Nucleus accumbens (tissue), 56 donors: ENCODE measurements around the gene EFNB3.

Experiments
- DNase-seq, 56 donors: peaks; one replicate each; lab custom pipeline; 2025; lab: John Stamatoyannopoulos, UW

EFNB3 gene

DNA sequence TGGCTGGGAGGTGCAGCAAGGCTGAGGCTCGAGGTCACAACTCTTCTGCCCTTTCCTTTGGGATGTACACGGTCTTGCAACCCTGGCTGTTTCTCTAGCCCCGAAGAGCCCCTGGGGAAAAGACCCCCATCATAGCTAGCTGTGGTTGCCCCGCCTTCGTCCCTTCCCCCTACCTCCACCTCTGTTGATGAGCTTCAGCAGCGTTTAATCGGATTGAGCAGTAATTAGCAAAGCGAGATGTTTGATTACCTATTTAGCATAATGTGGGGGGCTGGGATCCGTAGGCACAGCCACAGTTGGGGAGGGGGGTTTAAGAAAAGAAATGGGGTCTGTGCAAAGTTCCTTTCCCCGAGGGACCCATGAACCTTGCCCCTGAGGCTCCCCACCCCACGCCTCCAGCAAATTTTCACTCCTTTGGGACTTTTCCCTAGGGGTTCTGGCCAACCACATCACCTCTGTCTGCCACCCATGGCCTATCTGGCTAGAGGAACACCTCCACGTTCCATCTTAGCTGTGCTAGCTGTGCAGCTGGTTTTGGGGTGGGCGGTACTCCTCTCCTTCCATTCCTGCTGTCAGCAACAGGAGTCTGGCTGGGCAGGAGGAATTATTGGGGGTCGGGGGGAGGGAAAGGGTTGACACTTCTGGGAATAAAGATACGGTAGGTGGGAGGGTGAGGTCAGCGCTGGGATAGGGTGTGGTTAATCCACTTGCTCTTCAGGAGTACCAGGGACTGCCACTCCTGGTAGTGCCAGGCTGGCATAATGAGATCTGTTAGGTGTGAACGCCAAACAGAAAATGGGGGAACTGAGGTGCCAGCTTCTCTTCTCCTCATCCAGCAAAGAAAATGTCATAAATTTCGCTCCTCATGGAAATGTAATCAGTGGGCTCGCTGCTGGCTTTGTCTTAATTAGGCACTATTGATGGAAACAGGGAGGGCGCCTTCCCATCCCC is 11.2 kb downstream of the EFNB3 start:
- peak in 16 of 56 donors; percentile 5 to 57 (median 32) for DNase-seq

DNA sequence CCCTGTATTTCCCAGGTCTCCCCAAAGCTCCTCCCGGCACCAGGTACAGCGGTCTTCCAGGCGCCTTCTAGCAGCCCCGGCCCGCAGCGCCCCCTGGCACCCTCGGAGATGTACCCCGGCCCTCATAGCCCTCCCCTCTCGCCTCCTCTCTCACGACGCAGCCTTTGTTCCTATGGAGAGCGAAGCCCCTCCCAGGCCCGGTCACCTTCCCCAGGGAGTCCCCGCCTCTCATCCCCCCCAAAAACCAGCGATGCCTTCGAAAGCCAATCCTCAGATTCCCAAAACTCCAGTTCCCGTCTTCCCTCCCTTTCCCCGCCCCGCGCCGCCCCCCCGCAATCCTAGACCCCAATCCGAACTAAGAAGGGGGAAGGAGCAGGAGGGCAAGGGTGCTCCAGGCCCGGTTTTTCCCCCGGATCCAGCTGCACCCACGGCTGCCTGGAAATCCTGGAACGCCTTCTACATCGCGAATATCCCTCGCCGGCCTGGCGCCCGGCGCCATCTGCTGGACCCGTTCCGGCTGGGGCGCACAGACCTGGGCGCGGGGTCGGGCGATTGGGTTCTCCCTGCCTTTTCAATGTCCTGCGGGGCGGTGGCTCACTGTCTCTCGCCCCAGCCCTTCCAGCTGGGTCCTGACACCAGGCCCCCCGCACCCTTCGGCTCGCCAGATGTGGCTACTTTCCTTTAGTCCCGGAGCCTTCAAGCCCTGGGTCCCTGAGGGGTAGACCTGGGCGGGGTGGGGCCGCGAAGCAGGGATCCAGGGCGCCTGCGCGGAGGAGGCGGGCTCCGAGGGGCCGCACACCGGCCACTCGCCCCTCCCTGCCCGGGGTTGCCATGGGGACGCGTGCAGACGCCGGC is 12.1 kb downstream of the EFNB3 start, which contains the start of gene DNAH2:
TSS of gene DNAH2 (plus strand) at position 844 of the 855 bp plus-strand sequence. CDS start 1,991 bp downstream, outside the sequence.
- DNase-seq = peak in 52 of 56 donors; percentile 31 to 93 (median 74)

DNA sequence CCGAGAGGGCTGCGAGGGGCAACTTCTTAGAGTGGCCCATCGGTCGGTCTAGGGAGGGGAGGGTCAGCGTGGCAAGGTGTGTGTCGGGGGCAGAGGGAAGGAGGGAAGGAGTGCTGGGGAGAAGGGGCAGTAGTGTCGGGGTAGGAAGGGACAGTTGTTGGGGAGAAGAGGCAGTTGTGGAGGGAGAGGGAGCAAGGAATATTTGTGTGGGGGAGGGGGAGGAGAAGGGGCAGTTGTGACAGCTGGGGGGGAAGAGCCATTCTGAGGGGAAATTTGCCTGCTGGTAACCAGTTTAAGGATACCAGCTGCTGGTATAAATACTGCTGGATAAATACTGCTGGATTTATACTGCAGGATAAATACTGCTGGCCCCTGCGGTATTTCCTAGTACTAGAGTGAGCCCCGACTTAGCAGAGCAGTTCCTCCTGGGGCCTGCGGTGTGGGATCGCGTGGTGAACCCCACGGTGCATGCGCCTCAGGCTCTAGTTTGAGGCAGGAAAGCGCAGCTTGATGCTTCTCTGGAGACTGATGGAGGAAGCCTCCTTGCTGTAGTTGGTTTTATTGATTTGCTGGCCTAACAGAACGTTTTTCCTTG is 12.9 kb downstream of the EFNB3 start:
- DNase-seq = peak in 27 of 56 donors; percentile 6 to 69 (median 33)

DNA sequence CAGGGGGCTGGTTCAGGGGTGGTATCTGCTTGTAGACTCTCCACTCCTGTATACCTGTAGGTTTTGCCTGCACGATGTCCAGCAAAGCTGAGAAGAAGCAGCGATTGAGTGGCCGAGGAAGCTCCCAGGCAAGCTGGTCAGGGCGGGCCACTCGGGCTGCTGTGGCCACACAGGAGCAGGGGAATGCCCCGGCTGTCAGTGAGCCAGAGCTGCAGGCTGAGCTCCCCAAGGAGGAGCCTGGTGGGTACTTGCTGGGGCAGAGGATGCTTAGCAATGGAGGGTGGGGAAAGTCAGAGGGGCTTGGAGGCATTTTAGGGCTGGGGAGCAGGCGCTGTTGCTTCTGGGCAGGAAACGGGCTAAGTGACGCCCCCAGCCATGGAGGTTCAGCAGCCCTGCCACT is 14.7 kb downstream of the EFNB3 start:
- no peak for DNase-seq

DNA sequence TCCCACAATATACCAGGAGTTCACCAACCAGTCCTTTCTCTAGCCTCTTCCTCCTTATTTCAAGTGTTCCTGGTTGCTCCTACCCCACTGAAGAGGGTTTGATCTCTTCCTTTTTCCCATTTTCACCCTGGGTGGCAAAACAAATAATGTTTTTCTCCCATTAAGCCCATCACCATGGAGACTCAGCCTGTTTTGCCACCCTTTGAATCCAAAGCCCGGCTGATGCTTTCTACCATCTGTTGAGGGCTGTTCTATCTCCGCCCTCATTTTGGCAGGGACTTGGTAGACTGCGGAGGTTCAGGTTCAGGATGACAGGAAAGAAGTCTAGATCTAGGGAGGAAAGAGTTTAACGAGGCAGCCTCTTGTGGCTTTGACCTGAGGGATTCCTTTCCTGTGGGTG is 15.1 kb downstream of the EFNB3 start:
- no peak for DNase-seq

DNA sequence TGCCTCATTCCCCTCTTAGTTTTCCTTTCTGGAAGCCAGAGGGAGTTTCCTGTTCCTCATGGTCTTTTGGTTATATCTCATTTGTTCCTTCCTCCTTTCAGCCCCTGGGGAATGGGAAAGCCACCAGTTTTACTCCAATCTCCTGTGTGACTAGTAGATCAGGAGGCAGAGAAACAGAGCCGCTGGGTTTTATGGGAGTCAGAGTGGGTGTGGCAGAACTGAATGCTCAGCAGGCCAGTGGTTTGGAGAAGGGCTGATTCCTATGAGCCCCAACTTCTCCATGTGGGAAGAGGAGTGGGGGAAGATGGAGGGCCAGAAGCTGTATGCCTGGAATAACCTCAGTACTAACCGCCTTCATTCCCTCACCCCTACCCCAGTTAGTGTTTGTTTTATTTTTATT is 16.6 kb downstream of the EFNB3 start:
- no peak for DNase-seq

DNA sequence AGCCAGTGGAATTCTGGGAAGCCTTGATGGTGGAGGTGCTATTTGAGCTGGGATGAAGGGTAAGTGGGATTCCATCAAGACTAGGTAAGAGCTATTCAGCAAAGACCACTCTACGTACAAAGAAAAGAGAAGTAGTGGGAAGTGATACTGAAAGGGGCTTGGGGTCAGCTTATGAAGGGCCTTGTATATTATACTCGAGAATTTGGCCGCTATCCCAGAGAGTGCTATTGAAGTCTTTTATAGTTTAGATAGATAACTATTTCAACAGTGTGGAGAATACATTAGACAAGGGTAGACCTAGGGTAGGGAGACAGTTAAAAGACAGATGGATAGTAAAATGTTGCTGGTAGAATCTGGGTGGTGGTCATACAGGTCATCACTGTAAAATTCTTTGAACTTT is 22.9 kb downstream of the EFNB3 start:
- no peak for DNase-seq

DNA sequence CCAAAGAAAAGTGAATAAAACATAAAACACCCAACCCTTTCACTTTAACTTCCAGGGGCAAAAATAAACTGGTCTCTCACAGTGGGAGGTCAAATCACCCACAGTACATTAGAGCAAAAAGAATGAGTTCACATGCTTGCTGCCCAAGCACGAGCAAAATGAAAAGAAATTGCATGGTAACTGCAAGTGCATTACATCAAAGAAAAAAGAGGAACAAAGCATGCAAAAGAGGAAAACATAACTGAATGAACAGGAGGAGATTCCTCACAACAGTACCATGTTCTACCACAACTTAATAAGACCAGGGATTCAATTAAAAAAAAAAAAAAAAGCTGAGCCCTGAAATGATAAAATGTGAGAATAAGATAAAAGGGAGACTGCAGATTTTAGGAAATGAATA is 24.8 kb downstream of the EFNB3 start:
- no peak for DNase-seq

DNA sequence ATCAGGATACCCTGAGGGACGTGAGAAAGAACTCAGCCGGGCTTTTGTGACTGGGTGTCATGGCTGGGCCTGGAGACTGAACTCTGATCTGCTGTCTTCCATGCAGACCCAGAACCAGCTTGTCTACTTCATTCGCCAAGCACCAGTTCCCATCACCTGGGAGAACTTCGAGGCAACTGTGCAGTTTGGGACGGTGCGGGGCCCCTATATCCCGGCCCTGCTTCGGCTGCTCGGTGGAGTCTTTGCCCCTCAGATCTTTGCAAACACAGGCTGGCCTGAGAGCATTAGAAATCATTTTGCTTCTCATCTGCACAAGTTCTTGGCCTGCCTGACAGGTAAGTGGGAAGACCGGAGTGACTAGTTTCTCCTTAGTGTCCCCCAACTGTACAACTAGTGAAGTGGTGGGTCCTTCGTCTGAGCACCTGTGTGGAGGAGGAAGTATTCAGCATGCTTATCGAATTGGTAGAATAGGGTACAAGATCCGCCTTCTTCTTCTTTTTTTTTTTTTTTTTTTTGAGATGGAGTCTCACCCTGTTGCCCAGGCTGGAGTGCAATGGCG is 28.1 kb downstream of the EFNB3 start:
- no peak for DNase-seq

DNA sequence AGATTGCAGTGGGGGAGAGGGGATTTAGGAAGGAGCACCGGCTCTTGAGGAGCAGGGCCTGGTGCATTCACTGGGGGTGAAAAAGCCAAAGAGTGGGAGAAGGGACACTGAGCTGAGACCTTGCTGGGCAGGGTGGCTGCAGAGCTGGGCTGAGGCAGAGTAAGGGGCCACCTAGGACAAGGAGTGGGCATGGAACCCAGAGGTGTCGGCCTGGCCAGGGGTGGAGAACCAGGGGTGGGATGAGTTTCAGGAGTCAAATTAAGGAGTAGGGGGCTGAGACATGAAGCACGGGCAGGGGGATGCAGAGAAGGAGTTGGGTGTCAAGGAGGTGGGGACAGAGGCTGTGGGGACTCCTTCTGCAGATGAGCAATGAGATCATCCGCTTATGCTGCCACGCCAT is 32.6 kb downstream of the EFNB3 start:
- no peak for DNase-seq

DNA sequence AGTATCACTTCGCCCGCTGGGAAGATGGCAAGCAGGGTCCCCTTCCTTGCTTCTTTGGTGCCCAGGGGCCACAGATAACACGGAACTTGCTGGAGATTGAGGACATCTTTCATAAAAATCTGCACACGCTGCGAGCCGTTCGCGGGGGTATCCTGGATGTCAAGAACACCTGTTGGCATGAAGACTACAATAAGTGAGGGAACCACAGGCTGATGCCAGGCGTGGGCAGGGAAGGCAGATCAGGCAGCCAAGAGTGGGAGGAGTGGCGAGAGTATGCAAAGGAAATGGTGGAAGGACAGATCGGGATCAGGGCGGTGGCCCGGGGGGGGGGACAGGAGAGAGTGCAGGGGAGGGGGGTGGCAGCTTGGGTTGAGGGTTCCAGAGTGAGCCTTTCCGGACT is 34.7 kb downstream of the EFNB3 start:
- DNase-seq = no peak

DNA sequence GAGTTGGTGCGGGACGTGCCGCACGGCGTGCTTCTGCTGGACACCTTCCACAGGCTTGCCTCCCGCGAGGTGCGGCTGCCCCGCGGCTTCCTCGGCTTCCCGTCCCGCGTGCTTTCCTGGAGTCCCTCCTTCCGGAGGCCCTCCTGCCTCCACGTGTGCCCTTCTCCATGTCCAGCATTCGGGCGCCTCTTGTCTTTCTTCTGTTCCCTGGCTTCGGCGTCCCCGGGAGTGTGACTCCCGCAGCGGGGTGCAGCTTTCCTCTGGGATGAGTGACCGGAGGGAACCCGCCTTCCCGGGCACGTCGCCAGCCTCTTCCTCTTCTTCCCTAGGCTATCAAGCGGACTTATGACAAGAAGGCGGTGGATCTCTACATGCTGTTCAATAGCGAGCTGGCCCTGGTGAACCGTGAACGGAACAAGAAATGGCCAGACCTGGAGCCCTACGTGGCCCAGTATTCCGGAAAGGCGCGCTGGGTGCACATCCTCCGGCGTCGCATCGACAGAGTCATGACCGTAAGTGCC is 35.5 kb downstream of the EFNB3 start:
- DNase-seq = no peak

DNA sequence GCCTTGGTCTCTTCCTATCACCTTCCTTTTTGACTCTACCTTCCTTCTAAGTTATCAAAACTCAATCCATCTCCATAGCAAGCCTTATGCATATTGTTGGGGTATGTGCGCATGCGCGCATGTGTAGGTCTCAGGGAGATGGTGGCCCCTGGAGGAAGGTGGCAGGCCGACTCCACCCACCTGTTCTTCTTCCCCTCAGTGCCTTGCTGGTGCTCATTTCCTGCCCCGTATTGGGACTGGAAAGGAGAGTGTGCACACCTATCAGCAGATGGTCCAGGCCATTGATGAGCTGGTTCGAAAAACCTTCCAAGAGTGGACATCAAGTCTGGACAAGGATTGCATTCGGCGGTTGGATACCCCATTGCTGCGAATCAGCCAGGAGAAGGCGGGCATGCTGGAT is 37.7 kb downstream of the EFNB3 start:
- no peak for DNase-seq

DNA sequence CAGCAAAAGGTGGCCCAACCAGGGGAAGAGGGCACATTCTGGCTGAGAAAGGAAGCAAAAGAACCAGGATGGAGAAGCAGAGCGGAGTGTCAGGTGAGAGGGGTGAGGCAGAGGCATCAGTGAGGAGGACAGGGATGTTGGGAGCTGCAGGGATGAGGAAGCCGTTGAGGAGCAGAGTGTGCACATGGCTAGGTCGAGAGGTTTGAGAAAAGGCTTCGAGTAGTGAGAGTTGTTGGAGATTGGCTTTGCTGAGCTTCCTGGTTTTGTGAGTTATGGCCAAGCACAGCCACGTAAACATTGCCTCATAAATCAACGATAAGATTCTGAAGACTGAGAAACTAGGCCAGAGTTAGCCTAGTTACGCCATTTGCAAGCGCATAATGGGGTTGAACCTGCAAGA is 39.4 kb downstream of the EFNB3 start:
- DNase-seq = no peak

DNA sequence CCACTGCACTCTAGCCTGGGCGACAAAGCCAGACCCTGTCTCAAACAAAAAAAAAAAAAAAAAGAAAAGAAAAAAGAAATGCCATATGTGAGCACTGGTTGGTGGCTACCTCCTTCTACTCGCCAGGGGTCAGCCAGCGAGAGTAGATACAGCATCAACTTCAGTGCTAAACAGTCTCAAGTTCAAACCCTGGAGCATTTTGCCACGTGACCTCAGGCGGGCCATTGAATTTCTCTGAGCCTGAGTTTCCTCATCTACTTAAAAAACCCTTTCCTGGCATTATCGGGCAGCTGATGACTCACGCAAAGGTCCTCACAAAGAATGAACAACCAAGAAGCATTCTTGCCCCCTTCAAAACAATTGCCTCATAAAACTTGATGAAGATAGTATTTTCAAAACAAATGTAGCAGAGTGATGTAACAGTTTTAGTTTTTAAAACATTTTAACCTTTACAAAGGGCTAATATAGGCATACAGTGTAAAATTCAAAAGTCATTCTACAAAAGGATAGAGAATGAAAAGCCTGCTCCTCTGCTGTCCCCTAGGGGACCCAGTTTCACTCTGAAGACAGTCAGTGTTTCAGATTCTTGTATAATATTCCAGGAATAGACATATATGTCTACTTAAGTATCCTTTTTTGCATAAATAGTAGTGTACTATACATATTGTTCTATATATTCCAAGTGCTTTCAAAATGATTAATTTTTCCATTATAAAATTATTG is 40.9 kb downstream of the EFNB3 start:
- no peak for DNase-seq

DNA sequence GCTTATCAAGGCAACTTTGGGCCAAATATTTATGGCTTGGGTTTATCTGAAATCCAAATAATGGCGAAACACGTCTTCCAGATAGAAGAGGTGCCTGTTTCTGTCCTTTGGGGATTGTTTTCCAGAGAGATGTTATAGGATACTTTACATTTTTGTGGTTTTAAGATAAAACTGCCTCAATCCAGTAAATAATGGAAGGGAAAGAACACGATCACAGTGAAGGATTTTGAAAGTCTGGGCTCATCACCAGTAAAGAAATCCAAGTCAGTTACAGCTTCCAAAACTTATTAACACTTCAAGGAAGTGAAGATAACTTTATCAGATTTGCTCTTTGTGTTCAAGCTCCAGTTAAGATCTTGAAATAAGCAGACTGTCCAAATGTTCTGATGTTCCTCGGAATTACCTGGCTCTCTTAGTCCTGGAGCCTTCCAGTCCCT is 42.7 kb downstream of the EFNB3 start:
- DNase-seq = no peak

DNA sequence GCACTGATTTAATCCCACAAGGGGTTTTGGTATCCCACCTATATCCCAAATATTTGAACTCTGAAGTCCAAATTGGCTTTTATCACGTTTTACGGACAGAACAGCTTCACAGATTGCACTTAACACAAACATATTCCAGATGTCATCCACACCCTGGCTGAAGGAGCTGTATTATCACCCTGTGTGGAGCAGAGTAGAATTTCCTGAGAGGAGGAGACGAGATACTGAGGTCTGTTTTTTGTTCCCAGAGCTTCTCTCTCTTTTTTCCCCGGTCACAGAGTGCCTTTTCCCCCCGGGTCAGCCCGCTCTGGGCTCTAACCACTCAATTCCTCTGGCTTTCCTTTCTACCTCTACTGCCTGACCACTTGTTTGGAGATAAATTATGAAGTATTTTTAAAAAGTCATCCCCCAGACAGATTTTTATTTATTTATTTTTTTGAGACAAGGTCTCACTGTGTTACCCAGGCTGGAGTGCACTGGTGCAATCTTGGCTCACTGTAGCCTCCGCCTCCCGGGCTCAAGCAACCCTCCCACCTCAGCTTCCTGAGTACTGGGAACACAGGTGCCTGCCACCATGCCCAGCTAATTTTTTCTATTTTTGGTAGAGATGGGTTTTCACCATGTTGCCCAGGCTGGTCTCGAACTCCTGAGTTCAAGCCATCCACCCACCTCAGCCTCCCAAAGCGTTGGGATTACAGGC is 43.2 kb downstream of the EFNB3 start:
- no peak for DNase-seq

DNA sequence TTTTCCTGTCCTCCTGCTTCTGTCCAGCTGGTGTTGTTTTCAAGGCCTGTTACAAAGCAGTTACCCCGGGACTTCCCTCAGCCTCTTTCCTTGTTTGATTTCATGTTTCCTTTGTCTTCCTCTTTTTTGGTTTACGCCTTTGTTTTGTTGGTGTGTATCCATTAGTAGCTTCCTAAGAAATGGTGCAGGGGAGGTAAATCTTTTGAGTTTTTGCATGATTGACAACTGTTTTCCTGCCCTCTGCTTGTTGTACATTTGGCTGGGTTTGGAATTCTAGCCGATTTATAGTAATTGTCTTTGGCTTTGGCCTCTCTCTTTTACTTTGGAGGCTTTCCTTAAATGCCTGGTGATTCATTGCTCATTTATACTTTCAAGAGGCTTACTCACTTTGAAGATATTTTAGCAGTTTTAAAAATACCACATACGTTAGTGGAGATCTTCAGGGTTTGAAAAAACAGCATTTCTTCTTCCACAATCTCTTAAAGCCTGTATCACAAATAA is 45.4 kb downstream of the EFNB3 start:
- DNase-seq = no peak

DNA sequence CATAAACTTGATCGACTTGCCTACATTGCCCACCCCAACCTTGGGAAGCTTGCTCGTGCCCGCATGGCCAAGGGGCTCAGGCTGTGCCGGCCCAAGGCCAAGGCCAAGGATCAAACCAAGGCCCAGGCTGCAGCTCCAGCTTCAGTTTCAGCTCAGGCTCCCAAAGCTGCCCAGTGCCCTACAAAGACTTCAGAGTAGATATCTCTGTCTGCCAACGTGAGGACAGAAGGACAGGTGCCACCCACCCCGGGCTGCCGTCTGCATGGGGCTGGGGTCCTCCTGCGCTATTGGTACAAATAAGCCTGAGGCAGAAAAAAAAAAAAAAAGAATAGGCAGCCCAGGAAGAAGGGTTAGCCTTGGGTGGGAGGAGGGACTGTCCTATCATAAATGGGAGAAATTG is 49.7 kb downstream of the EFNB3 start:
- no peak for DNase-seq
